B cell (primary cell): ENCODE data around the gene OPN4. TPM values are rescaled to one million over a fixed set of nuclear protein-coding genes. Genes with fewer than 3 reads are reported as not detected.

ENCODE experiments used
- ATAC-seq: fragments of 200-7000 bp; cut with Tn5 transposase; one replicate; pipeline ENCODE4 v1.10.0; 2021; ENCODE audit warnings: low read depth, mild to moderate bottlenecking, moderate number of reproducible peaks, moderate library complexity
- CTCF ChIA-PET: fragments of 350-600 bp; sonication (Branson Sonifier 250); formaldehyde crosslinking; loops from one replicate; lab custom pipeline; 2021; ENCODE audit warnings: antibody characterized with exemption, inconsistent platforms; lab: Charles Lee
- POLR2A ChIA-PET: fragments of 350-600 bp; sonication (Branson Sonifier 250); formaldehyde crosslinking; loops from one replicate; lab custom pipeline; 2021; ENCODE audit warnings: antibody characterized with exemption; lab: Charles Lee
- DNase-seq: peaks from one replicate; pipeline ENCODE4 v3.0.0; 2013
- H2AFZ ChIP-seq: 2 replicates; pipeline ENCODE4 v1.6.1; 2012; ENCODE audit warnings: mild to moderate bottlenecking, low read depth, low read length; ENCODE audit not compliant: insufficient read depth, poor library complexity, severe bottlenecking
- H3K27ac ChIP-seq, 2 donors: 1 replicate in 1 of 2; 2 replicates in 1 of 2; pipeline ENCODE4 v1.5.1; 2012 to 2013; ENCODE audit warnings: low read length in 2 of 2, mild to moderate bottlenecking in 2 of 2, moderate library complexity in 1 of 2
- H3K27me3 ChIP-seq, 4 experiments: fragments of 200-600 bp in 1 of 4; sonication (generic) in 1 of 4; replicated peaks in 1 of 4; 1 replicate in 2 of 4; 2 replicates in 2 of 4; pipeline versions ENCODE4 v1.6.1 to v1.7.0; 2013 to 2016; ENCODE audit warnings: low read length in 3 of 4, mild to moderate bottlenecking in 2 of 4, mixed read lengths in 1 of 4, moderate library complexity in 1 of 4; ENCODE audit not compliant: insufficient read depth in 4 of 4, control insufficient read depth in 3 of 4; ENCODE audit errors: control extremely low read depth in 1 of 4
- H3K36me3 ChIP-seq, 2 experiments: replicated peaks in 1 of 2; 1 replicate in 1 of 2; 2 replicates in 1 of 2; pipeline versions ENCODE4 v1.6.1 to v1.7.1; 2013; ENCODE audit warnings: low read length in 1 of 2; ENCODE audit not compliant: insufficient read depth in 2 of 2, control insufficient read depth in 1 of 2; ENCODE audit errors: control extremely low read depth in 1 of 2, extremely low read depth in 1 of 2
- H3K4me1 ChIP-seq, 2 donors: fragments of 200-600 bp in 1 of 2; sonication (generic) in 1 of 2; 1 replicate in 1 of 2; 2 replicates in 1 of 2; pipeline versions ENCODE4 v1.5.1 to v1.6.1; 2013 to 2017; ENCODE audit warnings: low read length in 2 of 2; ENCODE audit not compliant: control insufficient read depth in 2 of 2, insufficient read depth in 2 of 2
- H3K4me2 ChIP-seq: replicated peaks from 2 replicates; pipeline ENCODE3; 2012; ENCODE audit warnings: mild to moderate bottlenecking, low read depth, low read length; ENCODE audit not compliant: poor library complexity, severe bottlenecking
- H3K4me3 ChIP-seq, 5 experiments: fragments of 200-600 bp in 1 of 5; sonication (generic) in 1 of 5; 1 replicate in 3 of 5; 2 replicates in 2 of 5; pipeline versions ENCODE4 v1.5.1 to v1.7.0; 2011 to 2016; ENCODE audit warnings: low read length in 4 of 5, mild to moderate bottlenecking in 4 of 5, low read depth in 2 of 5, control low read depth in 1 of 5, moderate library complexity in 1 of 5; ENCODE audit not compliant: insufficient read depth in 1 of 5; ENCODE audit errors: control extremely low read depth in 1 of 5, extremely low read depth in 1 of 5
- H3K79me2 ChIP-seq: fragments of 200-600 bp; sonication (generic); one replicate; pipeline ENCODE4 v1.6.0; 2016; ENCODE audit warnings: low read length; ENCODE audit not compliant: control insufficient read depth, insufficient read depth
- H3K9ac ChIP-seq: fragments of 200-600 bp; sonication (generic); 2 replicates; pipeline ENCODE4 v1.6.1; 2017; ENCODE audit warnings: mild to moderate bottlenecking, low read length, moderate library complexity
- H3K9me3 ChIP-seq, 3 donors: one replicate each; pipeline versions ENCODE4 v1.6.1 to v1.7.1; 2013; ENCODE audit warnings: low read length in 2 of 3; ENCODE audit not compliant: control insufficient read depth in 2 of 3, insufficient read depth in 1 of 3; ENCODE audit errors: control extremely low read depth in 1 of 3
- H4K20me1 ChIP-seq: 2 replicates; pipeline ENCODE4 v1.6.0; 2012; ENCODE audit warnings: mild to moderate bottlenecking, low read length; ENCODE audit not compliant: insufficient read depth, control insufficient read depth, poor library complexity, severe bottlenecking
- H3K27ac Mint-ChIP-seq: one replicate; pipeline ENCODE4 v1.8.0; 2021; ENCODE audit warnings: mixed read lengths
- H3K27me3 Mint-ChIP-seq: one replicate; pipeline ENCODE4 v1.8.0; 2021; ENCODE audit warnings: mixed read lengths
- H3K4me1 Mint-ChIP-seq: one replicate; pipeline ENCODE4 v1.8.0; 2021; ENCODE audit warnings: mixed read lengths
- H3K4me3 Mint-ChIP-seq: one replicate; pipeline ENCODE4 v1.8.0; 2021; ENCODE audit warnings: mixed read lengths
- H3K9me3 Mint-ChIP-seq: one replicate; pipeline ENCODE4 v1.8.0; 2022; ENCODE audit warnings: mixed read lengths; ENCODE audit not compliant: insufficient read depth
- EZH2 ChIP-seq: IDR thresholded peaks from 2 replicates; pipeline ENCODE4 v1.6.1; 2012; ENCODE audit warnings: borderline replicate concordance, low read depth, mild to moderate bottlenecking, moderate library complexity, low read length; ENCODE audit not compliant: insufficient read depth, poor library complexity, severe bottlenecking
- WGBS: methylation state at CpG from one replicate; pipeline ENCODE4 v1.1.5; 2013; ENCODE audit warnings: missing lambda C conversion rate; ENCODE audit not compliant: insufficient coverage; 5-methylcytosine and 5-hydroxymethylcytosine counted together
- intact Hi-C: fragments of 100-400 bp; cut with micrococcal nuclease; formaldehyde crosslinking; loops from one replicate; pipeline ENCODE4 v1.10.0; 2022
- polyA plus RNA-seq: library from polyadenylated mRNA; depleted of rRNA; stranded (reverse); fragments of >200 nt; gene quantifications from 2 replicates; pipeline ENCODE4 v1.2.3, GENCODE V29; 2012
- total RNA-seq, 2 donors: library from RNA; stranded (reverse); fragments of 120-200 nt in 1 of 2; gene quantifications; 1 replicate in 1 of 2; 2 replicates in 1 of 2; pipeline versions ENCODE4 v1.2.3 to v1.2.4, GENCODE V29; 2013 to 2022
- TF ChIP-seq, protein P1 (sequence below): fragments of 200-600 bp; IDR thresholded peaks from one replicate; pipeline ENCODE4 v1.8.0; 2022; ENCODE audit warnings: antibody characterized with exemption, mild to moderate bottlenecking

The OPN4 gene
- total and polyA plus RNA-seq, 2 donors (not counting 1 experiment from before 2014, with no cell fraction given) = not detected

DNA sequence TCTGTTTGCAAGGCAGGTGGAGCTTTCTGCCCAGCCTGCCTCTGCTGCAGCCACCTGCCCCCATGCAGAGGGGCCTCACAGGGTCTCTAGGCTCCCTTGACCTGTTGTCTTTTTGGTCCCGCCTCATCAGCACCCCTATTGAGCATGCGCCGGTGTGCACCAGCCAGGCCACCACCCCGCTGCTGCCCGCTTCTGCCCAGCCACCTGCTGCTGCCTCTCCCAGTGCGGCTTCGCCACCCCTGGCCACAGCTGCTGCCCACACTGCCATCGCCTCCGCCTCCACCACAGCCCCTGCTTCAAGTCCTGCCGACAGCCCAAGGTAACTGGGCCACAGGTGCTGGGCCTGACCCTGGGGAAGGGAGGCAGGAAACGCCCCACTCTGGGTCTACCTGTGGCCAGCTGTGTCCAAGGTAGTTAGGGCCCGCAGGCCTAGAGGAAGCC lies 52.1 kb downstream of the OPN4 start:
- no peaks in the 10 kb centered on the region for H3K9me3 Mint-ChIP-seq
- no peak overlapping the region for H3K4me3 Mint-ChIP-seq
- CTCF ChIA-PET = no interaction called here

DNA sequence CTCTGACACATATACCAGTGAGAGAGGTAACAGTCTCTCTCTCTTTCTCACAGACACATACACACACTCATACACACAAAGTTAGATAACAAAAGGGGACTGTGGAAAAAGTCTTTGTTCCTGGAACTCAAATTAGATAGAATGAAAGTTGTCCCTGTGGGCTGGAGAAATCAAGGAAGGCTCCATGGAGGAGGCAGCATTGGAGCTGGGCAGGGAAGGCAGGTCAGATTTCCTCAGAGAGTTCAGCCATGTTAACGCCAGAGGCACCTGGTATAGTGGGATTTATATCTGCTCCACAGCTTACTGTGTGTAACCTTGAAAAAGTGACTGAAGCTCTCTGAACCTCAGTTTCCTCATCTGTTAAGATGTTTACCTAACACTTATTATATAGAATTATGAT lies 52.6 kb downstream of the OPN4 start:
- H3K4me3 Mint-ChIP-seq = no peak overlapping the region
- Histone ChIP-seq H3K27ac (no peak overlapping the region), H2AFZ (no peak overlapping the region), H3K9ac (no peak overlapping the region), H3K36me3 (no peaks in the 10 kb centered on the region), H3K9me3 (peaks cover 0 to 9% (median 0%) of the 10 kb centered on the region in 3 donors), H3K79me2 (no peaks in the 10 kb centered on the region), H4K20me1 (no peaks in the 10 kb centered on the region), H3K4me2 (no peak overlapping the region), H3K4me3 (no peak overlapping the region), H3K27me3 (no peaks in the 10 kb centered on the region), H3K4me1 (peaks cover 5 to 8% of the 10 kb centered on the region in 2 donors)
- no CpG with 5 or more reads among the region's 1 CpG for WGBS
- no peak for TF ChIP-seq EZH2
- TF ChIP-seq, protein P1, sequence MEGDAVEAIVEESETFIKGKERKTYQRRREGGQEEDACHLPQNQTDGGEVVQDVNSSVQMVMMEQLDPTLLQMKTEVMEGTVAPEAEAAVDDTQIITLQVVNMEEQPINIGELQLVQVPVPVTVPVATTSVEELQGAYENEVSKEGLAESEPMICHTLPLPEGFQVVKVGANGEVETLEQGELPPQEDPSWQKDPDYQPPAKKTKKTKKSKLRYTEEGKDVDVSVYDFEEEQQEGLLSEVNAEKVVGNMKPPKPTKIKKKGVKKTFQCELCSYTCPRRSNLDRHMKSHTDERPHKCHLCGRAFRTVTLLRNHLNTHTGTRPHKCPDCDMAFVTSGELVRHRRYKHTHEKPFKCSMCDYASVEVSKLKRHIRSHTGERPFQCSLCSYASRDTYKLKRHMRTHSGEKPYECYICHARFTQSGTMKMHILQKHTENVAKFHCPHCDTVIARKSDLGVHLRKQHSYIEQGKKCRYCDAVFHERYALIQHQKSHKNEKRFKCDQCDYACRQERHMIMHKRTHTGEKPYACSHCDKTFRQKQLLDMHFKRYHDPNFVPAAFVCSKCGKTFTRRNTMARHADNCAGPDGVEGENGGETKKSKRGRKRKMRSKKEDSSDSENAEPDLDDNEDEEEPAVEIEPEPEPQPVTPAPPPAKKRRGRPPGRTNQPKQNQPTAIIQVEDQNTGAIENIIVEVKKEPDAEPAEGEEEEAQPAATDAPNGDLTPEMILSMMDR = no peak
- ChIA-PET POLR2A (no interaction called here), CTCF (no interaction called here)
- H3K27me3 Mint-ChIP-seq = no peaks in the 10 kb centered on the region
- intact Hi-C loops = no loop called here
- no peaks in the 10 kb centered on the region for H3K9me3 Mint-ChIP-seq
- no peak overlapping the region for H3K27ac Mint-ChIP-seq
- H3K4me1 Mint-ChIP-seq = peaks cover 7% of the 10 kb centered on the region
- no peak for ATAC-seq
- no peak for DNase-seq

More for the DNA sequence above, 52.1 kb downstream of the OPN4 start:
- Histone ChIP-seq H3K9ac (no peak overlapping the region), H3K9me3 (peaks cover 0 to 9% (median 0%) of the 10 kb centered on the region in 3 donors), H3K27ac (no peak overlapping the region), H3K27me3 (no peaks in the 10 kb centered on the region), H3K4me1 (peaks cover 5% of the 10 kb centered on the region in 2 donors), H2AFZ (no peak overlapping the region), H3K4me3 (no peak overlapping the region), H4K20me1 (no peaks in the 10 kb centered on the region), H3K79me2 (no peaks in the 10 kb centered on the region), H3K36me3 (no peaks in the 10 kb centered on the region), H3K4me2 (no peak overlapping the region)
- H3K27me3 Mint-ChIP-seq = no peaks in the 10 kb centered on the region
- TF ChIP-seq, protein P1 = no peak
- TF ChIP-seq EZH2 = no peak
- WGBS = 97% methylated on average over 12 of the region's 12 CpGs
- H3K4me1 Mint-ChIP-seq = peaks cover 7% of the 10 kb centered on the region
- POLR2A ChIA-PET = no interaction called here
- ATAC-seq (no peak), DNase-seq (no peak)
- intact Hi-C loops = no loop called here
- no peak overlapping the region for H3K27ac Mint-ChIP-seq
